ENCODE results near the gene CXCL14. TPM values are rescaled to one million over a fixed set of nuclear protein-coding genes. Genes with fewer than 3 reads are reported as not detected.
A peak's percentile ranks its signal among the peaks of the same experiment; 100 is the strongest.

The CXCL14 gene
- total and polyA plus RNA-seq, 7 donors, result 2.2 to 56.7 (median 16.1) TPM

GRCh38 chr5:135578305-135578684 lies 496 bp downstream of the CXCL14 start:
- Histone ChIP-seq H3K36me3 (no peaks in the 10 kb centered on the region), H3K27me3 (peaks cover 13 to 80% (median 37%) of the 10 kb centered on the region in 3 donors), H3K27ac (no peak overlapping the region), H3K4me3 (peak overlapping the region in 2 of 4 donors; percentile 0 to 12), H3K4me1 (peaks cover 0 to 12% (median 5%) of the 10 kb centered on the region in 4 donors), H3K9me3 (no peaks in the 10 kb centered on the region)
- DNase-seq, result no peak
- intact Hi-C loops (cut with DNase I), result no loop called here
- TF ChIP-seq CTCF (IDR thresholded peaks at IDR 0.05) (no peak), POLR2A (IDR thresholded peaks at IDR 0.05) (no peak), POLR2AphosphoS5 (IDR thresholded peaks at IDR 0.05) (no peak), EP300 (IDR thresholded peaks at IDR 0.05) (no peak)
- 9 to 23% methylated on average over 21 of the region's 21 CpGs for WGBS, 2 donors

- Histone ChIP-seq H3K36me3 (no peaks in the 10 kb centered on the region), H3K27me3 (peaks cover 13 to 73% (median 37%) of the 10 kb centered on the region in 3 donors), H3K4me3 (no peak overlapping the region), H3K4me1 (peaks cover 0 to 12% (median 5%) of the 10 kb centered on the region in 4 donors), H3K9me3 (no peaks in the 10 kb centered on the region), H3K27ac (no peak overlapping the region)
- DNase-seq, result no peak
- TF ChIP-seq EP300 (IDR thresholded peaks at IDR 0.05) (no peak), CTCF (IDR thresholded peaks at IDR 0.05) (no peak), POLR2AphosphoS5 (IDR thresholded peaks at IDR 0.05) (no peak), POLR2A (IDR thresholded peaks at IDR 0.05) (no peak)
- 55 to 67% methylated on average over 8 of the region's 8 CpGs for WGBS, 2 donors
- intact Hi-C loops (cut with DNase I), result no loop called here
These were observed 1.4 kb downstream of the CXCL14 start for GRCh38 chr5:135577421-135577820.

- intact Hi-C loops (cut with DNase I), result no loop called here
- DNase-seq, result no peak
- H3K27me3 ChIP-seq, result peaks cover 13 to 65% (median 37%) of the 10 kb centered on the region in 3 donors
- no peak for TF ChIP-seq CTCF (IDR thresholded peaks at IDR 0.05)
- no peak for TF ChIP-seq POLR2A (IDR thresholded peaks at IDR 0.05)
- no peak for TF ChIP-seq POLR2AphosphoS5 (IDR thresholded peaks at IDR 0.05)
- no peak for TF ChIP-seq EP300 (IDR thresholded peaks at IDR 0.05)
- H3K4me1 ChIP-seq, result peaks cover 0 to 12% (median 5%) of the 10 kb centered on the region in 4 donors
- H3K27ac ChIP-seq, result no peak overlapping the region
- H3K9me3 ChIP-seq, result no peaks in the 10 kb centered on the region
- H3K4me3 ChIP-seq, result no peak overlapping the region
- H3K36me3 ChIP-seq, result no peaks in the 10 kb centered on the region
- 69 to 73% methylated on average over 6 of the region's 6 CpGs for WGBS, 2 donors
These were observed 2.7 kb downstream of the CXCL14 start for GRCh38 chr5:135576075-135576599.

GRCh38 chr5:135574493-135574892 lies 4.3 kb downstream of the CXCL14 start:
- Histone ChIP-seq H3K4me1 (peaks cover 0 to 12% (median 5%) of the 10 kb centered on the region in 4 donors), H3K27me3 (peaks cover 10 to 49% (median 28%) of the 10 kb centered on the region in 3 donors), H3K9me3 (no peaks in the 10 kb centered on the region), H3K36me3 (no peaks in the 10 kb centered on the region), H3K4me3 (no peak overlapping the region), H3K27ac (no peak overlapping the region)
- 90 to 93% methylated on average over 10 of the region's 10 CpGs for WGBS, 2 donors
- intact Hi-C loops (cut with DNase I), result no loop called here
- TF ChIP-seq POLR2A (IDR thresholded peaks at IDR 0.05) (no peak), POLR2AphosphoS5 (IDR thresholded peaks at IDR 0.05) (no peak), EP300 (IDR thresholded peaks at IDR 0.05) (no peak), CTCF (IDR thresholded peaks at IDR 0.05) (no peak)
- DNase-seq, result no peak

- H3K27ac ChIP-seq, result no peak overlapping the region
- no peaks in the 10 kb centered on the region for H3K36me3 ChIP-seq
- DNase-seq, result no peak
- intact Hi-C loops (cut with DNase I), result no loop called here
- 83 to 84% methylated on average over 9 of the region's 9 CpGs for WGBS, 2 donors
- H3K4me3 ChIP-seq, result no peak overlapping the region
- no peaks in the 10 kb centered on the region for H3K9me3 ChIP-seq
- TF ChIP-seq POLR2A (IDR thresholded peaks at IDR 0.05), result no peak
- H3K27me3 ChIP-seq, result peaks cover 0 to 23% (median 2%) of the 10 kb centered on the region in 3 donors
- no peaks in the 10 kb centered on the region for H3K4me1 ChIP-seq
These were observed 6.9 kb downstream of the CXCL14 start for GRCh38 chr5:135571902-135572301.
